Fibroblast of pulmonary artery (primary cell): ENCODE results near the gene PFDN4.
A peak's percentile ranks its signal among the peaks of the same experiment; 100 is the strongest.

Source experiments
- DNase-seq: peaks from one replicate; pipeline ENCODE4 v3.0.0-alpha.2; 2010; ENCODE audit warnings: low read depth
- H3K4me3 ChIP-seq: replicated peaks from 2 replicates; pipeline ENCODE4 v1.5.1; 2011; ENCODE audit warnings: low read depth, mild to moderate bottlenecking, control low read depth, low read length, moderate library complexity
- TF ChIP-seq, protein P1 (sequence below): IDR thresholded peaks from 2 replicates; pipeline ENCODE4 v1.5.1; 2011; ENCODE audit warnings: mild to moderate bottlenecking, control low read depth, low read length, inconsistent platforms; ENCODE audit errors: missing control alignments

Gene PFDN4

DNA sequence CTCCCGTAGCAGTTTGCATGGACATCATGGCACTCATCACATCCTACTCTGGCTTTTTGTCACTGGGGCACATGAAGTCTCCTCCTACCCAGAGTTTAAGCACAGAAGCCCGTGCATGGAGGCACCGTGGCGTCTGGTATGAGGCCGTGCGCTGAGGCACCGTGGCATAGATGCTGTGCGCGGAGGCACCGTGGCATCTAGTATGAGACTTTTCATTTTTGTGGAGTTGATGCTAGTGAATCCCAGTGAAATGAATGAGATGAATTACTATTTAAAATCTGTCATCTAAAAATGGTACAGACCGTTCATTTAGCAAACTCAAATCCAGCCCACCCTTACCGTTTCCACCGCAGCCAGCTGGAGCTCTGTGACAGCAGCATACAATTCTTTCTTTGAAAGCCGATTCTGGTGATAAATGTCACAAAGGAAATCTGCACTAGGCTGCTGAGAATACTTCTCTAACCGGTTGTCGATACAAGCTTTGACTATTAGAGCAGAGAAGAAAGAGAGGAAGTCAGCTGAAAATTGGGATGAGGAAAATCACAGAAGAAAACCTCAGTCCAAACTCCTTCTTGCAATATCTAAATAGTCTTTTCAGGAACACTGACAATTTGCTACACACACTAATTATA, 45.4 kb upstream of the PFDN4 start:
- no peak for DNase-seq
- TF ChIP-seq, protein P1, sequence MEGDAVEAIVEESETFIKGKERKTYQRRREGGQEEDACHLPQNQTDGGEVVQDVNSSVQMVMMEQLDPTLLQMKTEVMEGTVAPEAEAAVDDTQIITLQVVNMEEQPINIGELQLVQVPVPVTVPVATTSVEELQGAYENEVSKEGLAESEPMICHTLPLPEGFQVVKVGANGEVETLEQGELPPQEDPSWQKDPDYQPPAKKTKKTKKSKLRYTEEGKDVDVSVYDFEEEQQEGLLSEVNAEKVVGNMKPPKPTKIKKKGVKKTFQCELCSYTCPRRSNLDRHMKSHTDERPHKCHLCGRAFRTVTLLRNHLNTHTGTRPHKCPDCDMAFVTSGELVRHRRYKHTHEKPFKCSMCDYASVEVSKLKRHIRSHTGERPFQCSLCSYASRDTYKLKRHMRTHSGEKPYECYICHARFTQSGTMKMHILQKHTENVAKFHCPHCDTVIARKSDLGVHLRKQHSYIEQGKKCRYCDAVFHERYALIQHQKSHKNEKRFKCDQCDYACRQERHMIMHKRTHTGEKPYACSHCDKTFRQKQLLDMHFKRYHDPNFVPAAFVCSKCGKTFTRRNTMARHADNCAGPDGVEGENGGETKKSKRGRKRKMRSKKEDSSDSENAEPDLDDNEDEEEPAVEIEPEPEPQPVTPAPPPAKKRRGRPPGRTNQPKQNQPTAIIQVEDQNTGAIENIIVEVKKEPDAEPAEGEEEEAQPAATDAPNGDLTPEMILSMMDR: no peak
- no peak overlapping the region for H3K4me3 ChIP-seq

DNA sequence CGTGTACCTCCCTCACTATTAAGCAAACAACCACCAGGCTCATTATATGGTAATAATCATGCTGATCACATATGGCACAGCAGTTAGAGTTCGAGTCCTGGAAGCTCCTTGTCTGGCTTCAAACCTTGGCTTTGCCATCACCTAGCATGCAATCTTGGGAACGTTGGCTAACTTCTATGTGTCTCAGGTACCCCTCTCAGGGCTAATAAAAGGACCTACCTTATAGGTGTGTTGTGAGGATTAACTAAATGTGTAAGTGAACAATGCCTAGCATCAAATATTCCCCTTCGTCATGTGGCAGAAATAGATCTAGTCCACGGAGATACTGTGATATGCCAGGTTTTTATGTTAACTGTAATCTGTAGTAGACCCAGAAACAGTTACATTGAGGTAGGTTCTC, 44.5 kb upstream of the PFDN4 start:
- no peak overlapping the region for H3K4me3 ChIP-seq
- DNase-seq: no peak
- TF ChIP-seq, protein P1: no peak

DNA sequence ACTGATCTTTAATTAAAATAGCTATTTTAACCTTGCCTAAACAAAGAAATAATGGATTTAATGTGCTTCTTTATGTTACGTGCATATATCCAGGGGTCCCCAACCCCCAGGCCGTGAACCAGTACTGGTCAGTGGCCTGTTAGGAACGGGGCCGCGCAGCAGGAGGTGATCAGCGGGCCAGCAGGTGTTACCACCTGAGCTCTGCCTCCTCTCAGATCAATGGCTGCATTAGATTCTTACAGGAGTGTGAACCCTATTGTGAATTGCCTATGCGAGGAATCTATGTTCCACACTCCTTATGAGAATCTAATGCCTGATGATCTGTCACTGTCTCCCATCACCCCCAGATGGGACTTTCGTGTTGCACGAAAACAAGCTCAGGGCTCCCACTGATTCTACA, 42.9 kb upstream of the PFDN4 start:
- H3K4me3 ChIP-seq: no peak overlapping the region
- TF ChIP-seq, protein P1: no peak
- DNase-seq: no peak

DNA sequence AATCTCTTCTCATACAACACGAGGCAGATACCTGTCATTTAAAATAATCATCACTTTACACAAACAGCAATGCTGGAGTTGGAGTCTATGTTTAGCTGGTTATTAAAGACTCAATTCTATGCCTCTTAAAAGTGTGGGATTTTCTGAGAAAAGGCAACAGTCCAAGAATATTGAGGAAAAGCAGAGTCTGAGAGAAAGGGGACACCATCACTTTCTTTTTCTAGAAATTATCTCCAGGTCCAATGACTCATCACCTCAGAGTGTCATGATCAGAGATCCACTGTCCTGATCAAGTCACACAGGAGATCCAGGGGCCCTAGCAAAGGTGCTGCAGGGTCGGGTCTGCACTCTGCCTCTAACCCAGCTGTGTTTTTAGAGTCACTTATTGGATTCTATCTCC, 42.1 kb upstream of the PFDN4 start:
- no peak overlapping the region for H3K4me3 ChIP-seq

DNA sequence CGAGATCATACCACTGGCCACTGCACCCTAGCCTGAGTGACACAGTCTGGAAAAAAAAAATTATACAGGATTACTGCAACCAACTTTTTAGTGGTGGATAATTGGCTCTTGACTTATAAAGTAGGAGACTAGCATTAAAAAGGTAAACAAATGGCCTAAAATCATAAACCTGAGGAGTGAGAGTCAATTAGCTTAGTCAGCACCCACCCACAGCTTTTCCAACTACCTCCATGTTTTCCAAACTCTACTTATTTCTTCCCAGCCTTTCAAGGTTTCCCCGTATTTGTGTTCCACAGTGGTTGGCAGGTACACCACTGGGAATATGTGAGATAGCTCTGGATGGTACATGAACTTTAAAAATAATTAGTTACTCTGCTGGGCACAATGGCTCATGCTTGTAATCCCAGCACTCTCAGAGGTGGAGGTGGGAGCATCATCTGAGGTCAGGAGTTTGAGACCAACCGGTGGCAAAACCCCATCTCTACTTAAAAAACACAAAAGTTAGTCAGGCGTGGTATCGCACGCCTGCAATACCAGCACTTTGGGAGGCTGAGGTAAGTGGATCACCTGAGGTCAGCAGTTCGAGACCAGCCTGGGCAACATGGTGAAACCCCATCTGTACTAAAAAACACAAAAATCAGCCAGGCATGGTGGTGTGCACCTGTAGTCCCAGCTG, 40.8 kb upstream of the PFDN4 start:
- DNase-seq: no peak
- TF ChIP-seq, protein P1: no peak
- no peak overlapping the region for H3K4me3 ChIP-seq

More for the DNA sequence above, 42.1 kb upstream of the PFDN4 start:
- TF ChIP-seq, protein P1: no peak
- DNase-seq: no peak

DNA sequence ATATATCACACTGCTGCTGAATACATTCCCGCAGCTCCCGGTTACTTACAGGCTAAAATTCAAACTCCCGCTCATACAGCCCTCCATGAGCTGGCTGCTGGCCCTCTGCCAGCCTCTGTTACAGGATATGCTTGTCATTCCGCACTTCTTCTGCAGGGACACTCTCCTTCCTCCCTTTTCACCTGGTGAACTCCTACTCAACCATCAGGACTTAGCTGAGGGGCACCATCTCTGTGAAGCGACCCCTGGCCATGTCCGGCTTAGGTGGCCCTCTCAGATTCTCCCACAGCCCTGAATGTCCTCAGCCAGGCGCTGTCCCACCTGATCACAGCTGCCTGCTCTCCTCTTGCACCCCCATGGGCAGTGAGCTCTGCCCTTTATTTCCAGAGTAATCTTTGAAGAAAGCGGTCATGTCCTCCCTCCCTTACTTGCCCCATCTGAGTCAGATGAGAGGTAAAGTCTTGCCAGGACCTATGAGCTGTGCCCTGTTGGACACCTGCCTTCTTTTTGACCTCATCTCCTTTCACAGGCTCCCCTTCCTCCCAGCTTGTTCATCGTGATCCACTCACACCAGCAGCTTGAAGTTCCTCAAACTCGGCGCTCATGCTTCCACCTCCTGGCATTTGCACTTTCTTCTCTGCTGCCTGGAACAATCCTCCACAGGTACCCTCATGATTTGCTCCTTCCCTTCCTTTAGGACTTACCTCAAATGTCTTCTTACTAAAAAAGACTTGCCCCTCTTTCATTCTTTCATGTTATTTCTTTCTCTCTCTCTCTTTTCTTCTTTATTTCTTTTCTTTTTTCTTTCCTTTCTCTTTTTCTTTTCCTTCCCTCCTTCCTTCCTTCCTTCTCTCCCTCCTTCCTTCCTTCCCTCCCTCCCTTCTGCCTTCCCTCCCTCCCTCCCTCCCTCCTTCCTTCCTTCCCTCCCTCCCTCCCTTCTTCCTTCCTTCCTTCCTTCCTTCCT, 39.7 kb upstream of the PFDN4 start:
- H3K4me3 ChIP-seq: no peak overlapping the region
- DNase-seq: peak; percentile 38
- TF ChIP-seq, protein P1: no peak
